Measurements from ENCODE around the gene AMBN.
"Not testable (repeated sequence)": the region's sequence is repeated elsewhere in the genome, so short reads cannot be mapped to it uniquely, and the experiment has no call there.

AMBN gene

GRCh38 chr4:70607334-70607853, 15.3 kb downstream of the AMBN start:
- DNase-seq (ENCODE audit: extremely low read depth in 1 of 2, low read depth in 1 of 2): no peak

DNA sequence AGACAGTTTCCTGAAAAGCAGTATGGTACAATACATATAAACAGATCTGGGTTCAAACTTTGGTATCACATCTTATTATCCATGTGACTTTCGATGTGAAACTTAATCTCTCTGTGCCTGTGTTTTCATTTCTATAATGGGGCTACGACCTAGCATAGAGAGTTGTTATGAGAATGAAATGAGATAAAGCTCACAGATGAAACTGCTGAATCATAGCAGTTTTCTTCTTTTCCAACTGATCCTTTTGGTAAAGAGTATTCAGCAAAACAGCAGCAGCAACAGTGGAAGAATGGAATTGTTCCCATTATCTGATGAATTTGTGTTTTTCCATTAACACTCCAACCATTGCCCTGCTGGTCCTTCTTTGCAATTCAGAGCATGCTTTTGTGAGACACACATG, 16.3 kb downstream of the AMBN start:
- DNase-seq (ENCODE audit: extremely low read depth in 1 of 2, low read depth in 1 of 2): no peak

GRCh38 chr4:70613306-70614183, 21.5 kb downstream of the AMBN start:
- DNase-seq (ENCODE audit: extremely low read depth in 1 of 2, low read depth in 1 of 2): no peak

GRCh38 chr4:70614184-70614555, 22.1 kb downstream of the AMBN start:
- no peak for DNase-seq (ENCODE audit: extremely low read depth in 1 of 2, low read depth in 1 of 2)

DNA sequence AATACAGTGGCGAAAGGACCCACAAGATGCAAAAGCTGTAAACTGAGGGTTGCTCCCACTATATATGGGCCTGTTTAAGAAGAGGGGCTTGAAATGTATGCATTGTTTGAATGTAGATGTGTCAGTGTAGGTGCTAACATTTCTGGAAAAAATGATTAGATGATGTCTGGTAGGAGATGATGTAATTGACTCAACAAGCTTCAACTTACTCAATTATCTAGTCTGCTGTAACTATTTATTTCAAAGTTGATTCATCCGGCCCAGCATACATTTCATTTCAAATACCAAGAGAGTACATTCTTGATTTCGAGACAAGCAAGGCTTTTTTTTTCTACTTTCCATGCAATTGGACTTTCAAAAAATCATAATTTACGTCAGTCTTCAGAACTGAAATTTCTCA, 27.2 kb downstream of the AMBN start:
- DNase-seq (ENCODE audit: extremely low read depth in 1 of 2, low read depth in 1 of 2): no peak

DNA sequence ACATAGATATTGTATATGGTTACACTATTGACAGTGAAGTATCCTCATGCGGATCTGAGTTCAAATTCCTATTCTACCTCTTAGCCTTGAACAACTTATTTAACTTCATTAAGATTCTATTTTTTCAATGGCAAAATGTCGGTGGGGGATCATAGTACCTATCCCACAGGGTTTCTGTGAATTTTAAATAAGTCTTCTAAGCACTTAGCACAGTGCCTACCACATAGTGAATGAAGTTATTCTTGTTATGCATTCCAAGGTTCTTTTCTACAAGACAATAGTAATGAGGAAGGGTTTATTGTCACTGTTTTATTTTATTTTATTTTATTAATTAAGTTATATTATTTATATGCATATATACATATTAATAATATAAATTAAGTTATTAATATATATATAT, 27.7 kb downstream of the AMBN start:
- DNase-seq (ENCODE audit: extremely low read depth in 1 of 2, low read depth in 1 of 2): no peak

DNA sequence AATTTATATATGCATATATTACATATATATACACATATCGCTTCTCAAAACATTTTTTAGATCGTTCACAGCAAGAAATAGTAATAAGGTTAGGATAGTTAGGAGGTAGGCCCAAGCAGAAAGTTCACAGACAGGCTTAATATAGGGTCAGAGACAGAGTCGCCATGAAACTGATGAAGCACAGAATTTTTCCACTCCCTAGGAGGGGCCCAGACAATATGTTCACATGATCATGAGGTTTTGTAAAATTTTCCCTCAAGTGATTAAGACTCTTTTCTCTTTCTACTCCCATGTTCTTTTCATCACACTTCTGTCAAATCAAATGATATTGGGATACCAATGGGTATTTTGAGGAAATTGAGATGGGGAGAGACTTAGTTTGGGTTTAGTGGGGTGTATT, 31.3 kb downstream of the AMBN start:
- DNase-seq (ENCODE audit: extremely low read depth in 1 of 2, low read depth in 1 of 2): no peak

- DNase-seq (ENCODE audit: extremely low read depth in 1 of 2, low read depth in 1 of 2): no peak
Measured at GRCh38 chr4:70624226-70624793, 32.3 kb downstream of the AMBN start.

DNA sequence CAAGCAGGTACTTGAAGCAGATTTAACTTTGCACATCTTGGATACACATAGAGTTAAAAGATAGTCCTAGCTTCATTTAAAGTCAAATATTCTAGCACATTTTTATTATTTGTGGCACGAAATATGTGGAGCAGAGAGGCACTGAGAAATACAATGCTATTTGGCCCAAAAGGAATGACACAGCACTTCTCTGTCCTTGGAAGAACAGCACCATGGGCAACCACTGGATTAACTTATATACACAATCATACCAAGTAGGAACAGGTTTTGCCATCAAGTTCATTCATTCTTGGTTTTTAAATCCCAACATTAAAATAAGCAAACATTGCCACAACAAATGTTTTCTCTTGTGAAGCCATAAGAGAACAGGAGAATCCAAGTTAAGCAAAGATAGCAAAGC, 35.6 kb downstream of the AMBN start:
- no peak for DNase-seq (ENCODE audit: extremely low read depth in 1 of 2, low read depth in 1 of 2)

DNA sequence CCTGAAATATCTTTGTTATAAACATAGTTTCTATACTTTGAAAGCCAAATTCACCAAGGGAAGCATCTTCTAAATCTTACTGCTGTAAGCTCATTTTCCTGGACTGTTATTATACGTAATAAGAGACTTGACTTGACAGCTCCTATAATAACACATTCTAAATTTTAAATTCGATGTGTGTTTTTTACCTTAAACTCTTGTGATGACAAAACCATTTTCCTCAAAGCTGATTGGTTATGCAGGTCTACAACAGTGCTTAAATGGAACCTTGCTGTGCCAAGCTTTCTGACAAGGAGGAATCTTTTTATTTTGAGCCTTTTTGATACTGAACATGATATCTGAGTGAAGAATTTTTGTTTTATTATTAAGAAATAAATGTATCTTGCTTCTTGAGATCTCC, 36.4 kb downstream of the AMBN start, which contains the start of gene ENAM:
Gene ENAM (plus strand): TSS at position 301 of the 400 bp plus-strand sequence. CDS start 757 bp downstream, outside the sequence.
- DNase-seq (ENCODE audit: extremely low read depth in 1 of 2, low read depth in 1 of 2): no peak

DNA sequence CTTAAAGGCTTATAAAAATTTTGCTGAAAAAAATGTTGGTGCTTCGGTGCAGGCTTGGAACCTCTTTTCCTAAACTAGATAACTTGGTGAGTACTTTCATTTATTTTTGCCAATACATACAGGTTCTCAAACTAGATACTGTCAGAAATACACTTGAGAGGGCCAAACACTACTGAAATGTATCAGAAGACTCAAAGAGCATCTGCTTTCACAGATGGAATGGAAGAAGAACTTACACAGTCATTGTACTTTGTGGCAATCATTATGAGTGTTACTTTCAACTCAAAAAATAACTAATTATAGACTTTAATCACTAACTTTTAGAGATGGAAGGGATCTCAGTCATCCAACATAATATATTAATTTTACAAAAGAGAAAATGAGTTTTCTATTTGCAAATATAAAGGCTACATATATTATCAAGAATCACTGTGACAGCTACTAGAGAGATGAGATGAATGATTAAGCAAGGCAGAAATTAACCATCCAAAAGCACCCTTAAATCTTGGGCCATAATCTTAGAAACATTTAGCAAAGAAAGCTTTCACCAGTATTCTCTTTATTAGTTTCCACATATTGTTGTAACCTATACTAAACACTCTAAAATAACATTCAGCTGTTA, 37.5 kb downstream of the AMBN start:
- no peak for DNase-seq (ENCODE audit: extremely low read depth in 1 of 2, low read depth in 1 of 2)

DNA sequence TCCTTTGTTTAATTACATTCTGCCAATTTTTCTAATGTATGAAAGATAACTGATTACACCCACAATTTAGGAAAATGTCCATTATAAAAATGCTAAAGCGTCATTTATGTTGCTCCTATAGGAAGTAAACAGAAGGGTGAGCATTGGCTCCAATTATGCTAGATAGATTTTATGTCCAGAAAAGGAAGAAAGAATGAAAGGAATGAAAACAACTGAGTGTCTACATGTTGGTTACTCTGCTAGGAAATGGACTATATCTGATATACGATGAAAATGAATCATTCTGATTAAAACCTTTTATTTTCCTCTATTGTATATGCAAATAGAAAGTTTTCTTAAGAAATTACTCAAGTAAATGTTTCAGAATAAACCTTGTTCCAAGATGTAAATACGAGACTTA, 38.1 kb downstream of the AMBN start:
- no peak for DNase-seq (ENCODE audit: extremely low read depth in 1 of 2, low read depth in 1 of 2)

- DNase-seq (ENCODE audit: extremely low read depth in 1 of 2, low read depth in 1 of 2): no peak
Measured at GRCh38 chr4:70632028-70632427, 40.0 kb downstream of the AMBN start.

GRCh38 chr4:70634482-70634881, 42.4 kb downstream of the AMBN start:
- DNase-seq (ENCODE audit: extremely low read depth in 1 of 2, low read depth in 1 of 2): no peak

DNA sequence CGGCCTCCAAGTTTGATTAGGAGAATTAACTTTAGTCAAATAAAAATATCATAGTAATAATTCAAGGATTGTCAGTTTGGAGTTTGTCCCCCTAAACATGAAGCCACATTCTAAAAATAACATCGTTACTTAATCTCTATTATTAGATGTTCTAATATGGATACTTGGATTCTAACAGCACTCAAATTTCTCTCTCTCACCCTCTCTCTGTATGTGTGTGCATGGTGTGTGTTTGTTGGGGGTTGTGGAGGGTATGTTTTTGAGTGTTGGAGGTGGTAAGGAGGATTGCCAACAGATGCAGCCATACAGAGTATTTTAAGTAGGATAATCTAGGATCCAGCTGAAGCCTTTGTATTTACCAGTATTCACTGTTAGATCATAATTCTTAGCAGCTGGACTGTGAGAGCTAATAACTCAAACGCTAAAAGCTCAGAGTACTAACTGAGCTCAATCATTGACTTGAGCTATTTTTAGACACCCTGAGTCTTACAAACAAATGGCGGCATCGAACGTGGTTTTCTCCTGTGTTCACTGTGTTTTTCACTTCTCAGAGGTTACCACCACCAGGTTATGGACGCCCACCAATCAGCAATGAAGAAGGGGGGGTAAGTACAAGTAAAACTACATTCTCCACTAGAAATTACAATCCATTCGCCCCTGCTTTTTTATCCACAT, 45.3 kb downstream of the AMBN start:
- no peak for DNase-seq (ENCODE audit: extremely low read depth in 1 of 2, low read depth in 1 of 2)

- no peak for DNase-seq (ENCODE audit: extremely low read depth in 1 of 2, low read depth in 1 of 2)
Measured at GRCh38 chr4:70640192-70640591, 48.1 kb downstream of the AMBN start.

GRCh38 chr4:70650741-70651140, 58.7 kb downstream of the AMBN start:
- DNase-seq (ENCODE audit: extremely low read depth in 1 of 2, low read depth in 1 of 2): not testable (repeated sequence)

GRCh38 chr4:70651864-70652506, 59.9 kb downstream of the AMBN start:
- no peak for DNase-seq (ENCODE audit: extremely low read depth in 1 of 2, low read depth in 1 of 2)

- DNase-seq (ENCODE audit: extremely low read depth in 1 of 2, low read depth in 1 of 2): no peak
Measured at GRCh38 chr4:70654605-70655011, 62.6 kb downstream of the AMBN start.

Measured in stimulated activated CD8-positive, alpha-beta memory T cell treated with anti-CD3 and anti-CD28 coated beads, Interleukin-7, amount 100 ng/mL, for 48 hours (primary cell).